SU-DHL-6 (cell line): ENCODE measurements around the gene TRIP13.

Experiments used
- H2AFZ ChIP-seq: fragments of 200-600 bp; sonication (generic); 2 replicates; pipeline ENCODE4 v1.6.1; 2014; ENCODE audit warnings: low read depth, mild to moderate bottlenecking, moderate library complexity, mixed read lengths, antibody characterized with exemption, low read length; ENCODE audit not compliant: severe bottlenecking
- H3F3A ChIP-seq: fragments of 200-600 bp; shearing (Covaris generic); 2 replicates; pipeline ENCODE4 v1.6.0; 2016; ENCODE audit warnings: antibody characterized with exemption, mild to moderate bottlenecking; ENCODE audit not compliant: insufficient read depth
- H3K27ac ChIP-seq: fragments of 200-600 bp; sonication (generic); 2 replicates; pipeline ENCODE4 v1.5.1; 2016; ENCODE audit warnings: low read depth, mild to moderate bottlenecking, low read length, moderate library complexity, mixed read lengths
- H3K27me3 ChIP-seq: fragments of 200-600 bp; sonication (generic), shearing (Covaris generic); 2 replicates; pipeline ENCODE4 v1.6.0; 2014; ENCODE audit warnings: mild to moderate bottlenecking, low read length
- H3K36me3 ChIP-seq: fragments of 200-600 bp; sonication (generic); 2 replicates; pipeline ENCODE4 v1.6.1; 2014; ENCODE audit warnings: mild to moderate bottlenecking, low read length, mixed read lengths
- H3K4me2 ChIP-seq: fragments of 300-600, 200-600 bp; shearing (Covaris generic), sonication (generic); 2 replicates; pipeline ENCODE4 v1.6.0; 2014; ENCODE audit warnings: low read length, low read depth, mild to moderate bottlenecking; ENCODE audit not compliant: poor library complexity, severe bottlenecking
- H3K4me3 ChIP-seq: fragments of 200-600 bp; sonication (generic); 2 replicates; pipeline ENCODE4 v1.5.1; 2014; ENCODE audit warnings: antibody characterized with exemption, low read length, mild to moderate bottlenecking, mixed read lengths; ENCODE audit not compliant: insufficient read depth, poor library complexity, severe bottlenecking
- H3K79me2 ChIP-seq: fragments of 200-600 bp; sonication (generic); 2 replicates; pipeline ENCODE4 v1.6.1; 2014; ENCODE audit warnings: mild to moderate bottlenecking, low read length, moderate library complexity; ENCODE audit not compliant: insufficient read depth
- H3K9ac ChIP-seq: fragments of 200-600 bp; sonication (generic); 2 replicates; pipeline ENCODE4 v1.7.0; 2014; ENCODE audit warnings: mild to moderate bottlenecking, low read length
- H3K9me2 ChIP-seq: fragments of 200-600 bp; sonication (generic); replicated peaks from 2 replicates; pipeline ENCODE4 v1.6.1; 2014; ENCODE audit warnings: low read length; ENCODE audit not compliant: insufficient read depth
- H3K9me3 ChIP-seq: fragments of 200-600 bp; sonication (generic); 2 replicates; pipeline ENCODE4 v1.6.1; 2014; ENCODE audit warnings: low read length, mixed read lengths; ENCODE audit not compliant: insufficient read depth
- H4K20me1 ChIP-seq: fragments of 200-600 bp; sonication (generic); 2 replicates; pipeline ENCODE4 v1.6.1; 2014; ENCODE audit warnings: low read depth, mild to moderate bottlenecking, antibody characterized with exemption, low read length, moderate library complexity, mixed read lengths
- EZH2phosphoT487 ChIP-seq: fragments of 200-600 bp; sonication (generic), shearing (Covaris generic); conservative IDR thresholded peaks from 2 replicates; pipeline ENCODE4 v1.6.1; 2018; ENCODE audit warnings: mild to moderate bottlenecking, antibody characterized with exemption, low read length, moderate library complexity, mixed read lengths
- TF ChIP-seq, protein P1 (sequence below): fragments of 200-600 bp; sonication (generic); IDR thresholded peaks from one replicate; pipeline ENCODE4 v1.5.1; 2017; ENCODE audit warnings: antibody characterized with exemption, mild to moderate bottlenecking, low read length, moderate library complexity; ENCODE audit not compliant: insufficient read depth, poor library complexity, severe bottlenecking

Gene TRIP13

GRCh38 chr5:944621-944927 is 51.9 kb downstream of the TRIP13 start:
- Histone ChIP-seq H3K4me3 (no peak overlapping the region), H3K36me3 (no peaks in the 10 kb centered on the region), H2AFZ (no peak overlapping the region), H3F3A (no peaks in the 10 kb centered on the region), H3K4me2 (no peak overlapping the region), H3K9me3 (no peaks in the 10 kb centered on the region), H3K9me2 (no peaks in the 10 kb centered on the region), H3K27me3 (no peaks in the 10 kb centered on the region), H3K9ac (no peak overlapping the region), H4K20me1 (no peaks in the 10 kb centered on the region), H3K27ac (no peak overlapping the region), H3K79me2 (no peaks in the 10 kb centered on the region)
- TF ChIP-seq EZH2phosphoT487, result no peak
- TF ChIP-seq, protein P1, sequence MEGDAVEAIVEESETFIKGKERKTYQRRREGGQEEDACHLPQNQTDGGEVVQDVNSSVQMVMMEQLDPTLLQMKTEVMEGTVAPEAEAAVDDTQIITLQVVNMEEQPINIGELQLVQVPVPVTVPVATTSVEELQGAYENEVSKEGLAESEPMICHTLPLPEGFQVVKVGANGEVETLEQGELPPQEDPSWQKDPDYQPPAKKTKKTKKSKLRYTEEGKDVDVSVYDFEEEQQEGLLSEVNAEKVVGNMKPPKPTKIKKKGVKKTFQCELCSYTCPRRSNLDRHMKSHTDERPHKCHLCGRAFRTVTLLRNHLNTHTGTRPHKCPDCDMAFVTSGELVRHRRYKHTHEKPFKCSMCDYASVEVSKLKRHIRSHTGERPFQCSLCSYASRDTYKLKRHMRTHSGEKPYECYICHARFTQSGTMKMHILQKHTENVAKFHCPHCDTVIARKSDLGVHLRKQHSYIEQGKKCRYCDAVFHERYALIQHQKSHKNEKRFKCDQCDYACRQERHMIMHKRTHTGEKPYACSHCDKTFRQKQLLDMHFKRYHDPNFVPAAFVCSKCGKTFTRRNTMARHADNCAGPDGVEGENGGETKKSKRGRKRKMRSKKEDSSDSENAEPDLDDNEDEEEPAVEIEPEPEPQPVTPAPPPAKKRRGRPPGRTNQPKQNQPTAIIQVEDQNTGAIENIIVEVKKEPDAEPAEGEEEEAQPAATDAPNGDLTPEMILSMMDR, result no peak

- no peaks in the 10 kb centered on the region for H4K20me1 ChIP-seq
- H2AFZ ChIP-seq, result no peak overlapping the region
- no peak overlapping the region for H3K4me2 ChIP-seq
- H3F3A ChIP-seq, result no peaks in the 10 kb centered on the region
- TF ChIP-seq, protein P1, result no peak
- TF ChIP-seq EZH2phosphoT487, result no peak
- H3K9me2 ChIP-seq, result no peaks in the 10 kb centered on the region
- H3K27me3 ChIP-seq, result no peaks in the 10 kb centered on the region
- no peak overlapping the region for H3K4me3 ChIP-seq
- H3K9me3 ChIP-seq, result no peaks in the 10 kb centered on the region
- H3K27ac ChIP-seq, result no peak overlapping the region
- H3K9ac ChIP-seq, result no peak overlapping the region
- H3K36me3 ChIP-seq, result no peaks in the 10 kb centered on the region
- H3K79me2 ChIP-seq, result no peaks in the 10 kb centered on the region
These were observed 52.5 kb downstream of the TRIP13 start for GRCh38 chr5:944992-945685.

GRCh38 chr5:945691-946551 is 53.2 kb downstream of the TRIP13 start:
- Histone ChIP-seq H3K36me3 (no peaks in the 10 kb centered on the region), H3K79me2 (no peaks in the 10 kb centered on the region), H3K27me3 (no peaks in the 10 kb centered on the region), H3K9me2 (no peaks in the 10 kb centered on the region), H4K20me1 (no peaks in the 10 kb centered on the region), H3K27ac (no peak overlapping the region), H3K9ac (no peak overlapping the region), H3K4me3 (no peak overlapping the region), H3K4me2 (no peak overlapping the region), H3K9me3 (no peaks in the 10 kb centered on the region), H2AFZ (no peak overlapping the region), H3F3A (no peaks in the 10 kb centered on the region)
- TF ChIP-seq, protein P1, result no peak
- TF ChIP-seq EZH2phosphoT487, result no peak
